OCI-M2 (cell line): Measurements from ENCODE around the gene ZCCHC14.
"Not testable (repeated sequence)": the region's sequence is repeated elsewhere in the genome, so short reads cannot be mapped to it uniquely, and the experiment has no call there.

Experiments used
- DNase-seq: peaks from one replicate; lab custom pipeline; 2025; ENCODE audit not compliant: unreplicated experiment; lab: John Stamatoyannopoulos, UW

The ZCCHC14 gene

DNA sequence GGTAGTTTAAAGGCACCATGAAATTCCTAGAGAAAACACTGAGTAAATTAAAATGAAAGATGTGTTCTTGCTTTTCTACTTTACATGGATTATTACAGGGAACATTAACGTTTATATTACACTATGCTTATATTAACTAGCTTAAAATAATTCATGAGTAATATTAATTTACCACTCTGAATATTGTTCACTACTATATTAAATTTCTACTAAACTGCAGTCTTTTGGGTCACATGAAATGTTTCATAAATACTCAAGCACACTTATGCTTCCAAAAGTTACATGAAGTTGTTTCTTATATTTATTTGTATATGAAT, 104.0 kb downstream of the ZCCHC14 start:
- DNase-seq = no peak

DNA sequence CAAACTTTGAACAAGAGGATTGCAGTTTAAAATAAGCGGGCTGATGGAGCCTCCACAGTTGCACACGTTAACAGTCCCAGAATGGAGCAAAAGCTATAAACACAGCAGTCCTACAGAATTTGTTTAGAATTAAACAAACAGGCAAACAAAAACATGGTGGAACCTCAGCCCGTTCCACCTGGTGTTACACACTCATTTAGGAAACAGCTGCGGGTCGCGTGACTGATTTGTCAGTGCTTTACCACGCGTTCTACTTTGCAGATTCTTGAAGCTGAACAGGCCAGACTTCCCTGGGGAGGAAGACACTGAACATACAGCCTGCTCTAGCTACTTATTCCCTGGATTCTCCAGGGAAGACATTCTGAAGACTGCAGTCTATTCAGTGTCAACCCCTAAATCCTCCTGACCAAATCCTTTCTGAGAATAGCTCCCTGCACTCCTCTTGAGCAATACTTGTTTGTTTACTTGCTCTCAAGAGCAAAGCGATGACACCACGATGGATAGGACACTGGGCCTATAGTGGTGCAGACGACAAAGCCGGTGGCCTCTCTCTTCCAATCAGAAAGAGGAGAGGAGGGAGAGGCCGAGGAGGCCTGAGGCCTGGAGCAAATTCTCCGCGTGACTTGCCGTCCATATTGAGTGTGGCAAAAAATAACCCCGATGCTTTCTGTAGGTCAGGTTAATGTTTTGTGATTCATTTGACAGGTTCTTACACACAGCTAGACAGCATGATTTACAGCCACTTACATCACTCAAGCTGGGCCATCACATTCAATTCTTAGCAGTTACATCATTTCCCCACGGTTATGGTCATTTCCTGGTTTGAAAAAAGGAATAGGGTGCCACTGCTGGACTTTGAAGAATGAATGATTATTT, 104.6 kb downstream of the ZCCHC14 start:
- DNase-seq = peak; percentile 67

DNA sequence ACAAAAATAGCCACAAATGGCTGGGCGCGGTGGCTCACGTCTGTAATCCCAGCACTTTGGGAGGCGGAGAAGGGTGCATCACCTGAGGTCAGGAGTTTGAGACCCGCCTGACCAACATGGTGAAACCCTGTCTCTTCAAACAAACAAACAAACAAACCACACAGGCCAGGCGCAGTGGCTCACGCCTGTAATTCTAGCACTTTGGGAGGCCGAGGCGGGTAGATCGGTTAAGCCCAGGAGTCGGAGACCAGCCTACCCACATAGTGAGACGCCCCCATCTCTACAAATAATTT, 108.0 kb downstream of the ZCCHC14 start:
- not testable (repeated sequence) for DNase-seq

- DNase-seq = no peak
These were observed 108.5 kb downstream of the ZCCHC14 start for GRCh38 chr16:87384162-87384874.

GRCh38 chr16:87383505-87384161, 109.2 kb downstream of the ZCCHC14 start, which contains the start of gene FBXO31:
Gene FBXO31, minus strand, starts transcription at chr16:87383776. Its CDS starts 32 bp downstream, at chr16:87383744.
- no peak for DNase-seq

DNA sequence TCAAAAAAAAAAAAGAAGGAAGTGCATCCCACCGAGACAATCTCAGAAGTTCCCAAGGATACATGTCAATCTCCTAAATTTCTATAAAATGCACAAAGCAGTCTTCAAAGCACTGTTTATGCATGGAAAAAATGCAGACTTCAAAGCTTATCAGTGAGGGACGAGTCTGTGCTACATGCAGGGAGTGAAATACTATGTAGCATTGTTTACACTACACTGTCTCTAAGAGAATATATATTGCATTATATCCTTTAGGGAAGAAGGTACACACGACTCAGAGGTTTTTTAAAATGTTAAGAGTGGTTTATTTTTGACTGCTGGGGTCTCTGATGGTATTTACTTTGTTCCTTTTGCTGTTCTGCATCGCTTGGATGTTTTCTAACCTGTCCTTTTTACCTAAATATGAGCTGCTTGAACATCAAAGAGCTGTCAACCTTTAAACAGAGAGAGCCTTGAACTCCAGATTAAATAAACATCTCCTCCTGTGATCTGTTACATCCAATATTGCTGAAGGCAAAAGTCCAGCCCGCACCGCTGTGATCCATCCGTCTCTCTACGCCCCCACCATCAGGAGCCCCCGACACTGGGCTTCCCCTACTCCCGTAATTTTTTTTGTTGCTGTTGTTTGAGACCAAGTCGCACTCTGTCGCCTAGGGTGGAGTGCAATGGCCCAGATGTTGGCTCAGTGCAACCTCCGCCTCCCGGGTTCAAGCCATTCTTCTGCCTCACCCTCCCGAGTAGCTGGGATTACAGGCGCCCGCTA, 110.6 kb downstream of the ZCCHC14 start:
- no peak for DNase-seq

GRCh38 chr16:87380881-87381280, 111.9 kb downstream of the ZCCHC14 start:
- DNase-seq = no peak

DNA sequence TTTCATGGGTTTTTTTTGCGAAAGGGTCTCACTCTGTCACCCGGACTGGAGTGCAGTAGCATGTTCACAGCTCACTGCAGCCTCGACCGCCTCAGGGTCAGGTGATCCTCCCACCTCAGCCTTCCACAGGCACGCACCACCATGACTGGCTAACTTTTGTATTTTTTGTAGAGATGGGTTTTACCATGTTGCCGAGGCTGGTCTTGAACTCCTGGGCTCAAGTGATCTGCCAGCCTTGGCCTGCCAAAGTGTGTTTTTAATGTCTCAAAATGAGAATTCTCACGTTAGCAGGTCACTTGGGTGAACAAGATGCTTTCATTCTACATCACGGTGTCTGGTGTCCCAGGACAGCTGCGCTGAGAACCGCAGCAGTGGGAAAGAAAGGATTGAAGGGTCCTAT, 112.4 kb downstream of the ZCCHC14 start:
- no peak for DNase-seq

DNA sequence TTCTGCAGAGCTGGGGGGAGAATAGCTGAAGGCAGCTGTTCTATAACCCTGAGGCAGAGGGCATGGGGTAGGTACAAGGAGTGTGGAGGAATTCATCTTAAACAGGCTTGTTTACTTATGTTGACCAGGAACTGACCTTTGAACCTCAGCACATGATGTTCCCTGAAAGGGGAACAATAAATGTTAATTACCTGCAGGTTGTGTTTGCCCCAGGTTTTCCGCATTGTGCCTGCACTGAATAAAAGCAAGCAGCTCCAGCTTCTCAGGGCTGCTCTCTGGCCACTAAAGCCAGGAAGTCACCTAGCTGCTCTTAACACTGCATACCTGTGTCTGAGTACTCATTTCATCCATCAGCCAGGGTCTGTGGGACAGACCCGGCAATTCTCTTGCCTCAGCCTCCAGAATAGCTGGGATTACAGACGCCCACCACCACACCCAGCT, 113.5 kb downstream of the ZCCHC14 start:
- not testable (repeated sequence) for DNase-seq

GRCh38 chr16:87376660-87377059, 116.2 kb downstream of the ZCCHC14 start:
- DNase-seq = no peak

DNA sequence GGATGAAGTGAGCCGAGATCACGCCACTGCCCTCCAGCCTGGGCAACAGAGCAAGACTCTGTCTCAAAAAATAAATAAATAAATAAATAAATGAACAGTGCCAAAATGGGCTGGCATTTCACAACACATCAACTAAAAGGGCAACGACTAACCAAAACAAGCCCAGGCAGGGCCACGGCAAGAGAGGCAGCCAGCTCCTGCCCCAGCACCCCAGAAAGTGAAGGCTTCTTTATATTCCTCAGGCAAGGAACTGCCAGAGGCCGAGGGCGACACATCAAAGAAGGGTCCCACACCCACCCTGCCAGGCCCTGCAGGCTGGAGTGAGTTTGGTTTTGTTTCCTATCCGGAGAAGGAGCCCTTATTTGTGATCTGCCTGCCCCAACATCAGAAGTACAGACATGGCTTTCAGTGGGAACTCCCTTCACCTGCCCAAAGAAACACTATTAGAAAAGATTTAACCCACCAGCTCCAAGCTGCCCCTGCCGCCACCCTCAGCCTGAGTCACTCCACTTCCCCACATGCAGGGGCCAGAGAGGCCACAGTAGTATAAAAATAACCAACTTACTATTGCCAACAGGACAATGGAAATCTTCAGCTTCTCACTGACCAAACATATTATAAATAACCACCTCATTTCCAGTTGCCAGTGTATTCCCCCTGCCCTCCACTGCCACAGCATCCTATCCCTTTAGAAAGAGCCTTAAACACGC, 117.2 kb downstream of the ZCCHC14 start:
- DNase-seq = no peak

DNA sequence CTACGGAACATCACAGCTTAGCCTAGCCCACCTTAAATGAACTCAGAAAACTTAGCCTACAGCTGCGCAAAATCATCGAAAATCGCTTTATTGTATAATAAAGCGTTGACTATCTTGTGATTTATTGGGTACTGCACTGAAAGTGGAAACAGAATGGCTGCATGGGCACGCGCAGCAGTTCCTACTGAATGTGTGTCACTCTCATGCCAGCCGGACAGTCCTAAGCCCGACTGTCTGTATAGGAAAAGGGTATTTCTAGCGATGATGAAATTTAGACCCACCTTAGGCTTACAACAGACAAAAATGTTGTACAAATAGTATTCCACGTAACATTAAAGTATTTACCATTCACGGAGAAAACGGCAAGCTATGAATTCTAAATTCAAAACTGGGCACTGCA, 118.5 kb downstream of the ZCCHC14 start:
- DNase-seq = no peak

- no peak for DNase-seq
These were observed 120.5 kb downstream of the ZCCHC14 start for GRCh38 chr16:87372305-87372704.

DNA sequence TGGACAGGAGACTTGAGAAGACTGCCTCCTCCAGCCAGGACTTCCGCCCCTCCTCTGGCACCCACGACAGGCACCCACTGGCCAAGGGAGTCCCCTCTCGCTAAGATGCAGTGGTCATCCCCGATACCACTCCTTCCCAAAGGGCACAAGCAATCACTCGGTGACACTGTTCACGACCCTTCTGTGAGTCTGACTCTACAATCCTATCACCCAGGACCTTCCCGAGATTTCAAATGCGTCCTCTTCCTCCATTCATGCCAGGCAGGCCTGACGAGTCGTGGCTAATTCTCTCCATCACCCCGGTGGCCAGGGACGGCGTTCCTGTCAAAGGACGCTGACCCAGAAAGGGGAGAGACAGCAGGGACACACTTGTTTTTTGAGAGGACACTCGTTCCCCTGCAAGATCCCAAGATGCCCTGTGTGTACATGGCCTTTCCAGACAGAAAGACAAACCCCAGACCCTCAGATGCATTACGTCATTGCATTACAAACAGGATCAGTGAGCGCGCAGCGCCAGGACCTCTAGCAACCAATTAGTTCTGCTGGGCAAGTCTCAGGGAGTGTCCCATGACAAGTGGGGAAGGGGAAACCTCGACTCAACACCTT, 121.5 kb downstream of the ZCCHC14 start:
- no peak for DNase-seq

GRCh38 chr16:87369796-87370719, 122.8 kb downstream of the ZCCHC14 start:
- DNase-seq = no peak

GRCh38 chr16:87369117-87369765, 123.6 kb downstream of the ZCCHC14 start:
- DNase-seq = no peak

GRCh38 chr16:87368029-87368770, 124.6 kb downstream of the ZCCHC14 start:
- no peak for DNase-seq

DNA sequence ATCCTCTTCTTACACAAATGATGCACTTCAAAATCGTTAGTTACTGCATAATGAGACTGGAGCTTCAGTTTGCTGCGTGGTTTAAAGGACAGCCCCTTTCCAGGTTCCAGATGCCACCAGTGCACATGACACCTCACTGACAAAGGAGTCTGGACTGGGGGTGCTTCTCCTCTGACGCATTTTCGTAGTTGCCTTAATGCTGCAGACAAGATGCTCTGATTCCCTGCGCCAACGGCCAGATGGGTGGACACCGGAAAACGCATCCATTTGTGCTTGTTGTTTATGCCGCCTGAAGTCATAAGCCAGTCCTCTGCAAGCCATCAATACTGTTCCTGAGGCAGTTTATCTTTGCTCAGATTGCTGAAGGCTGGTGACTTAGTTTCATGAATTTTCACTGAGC, 125.3 kb downstream of the ZCCHC14 start:
- DNase-seq = no peak
